ENCODE data around the gene CRTAC1.

The CRTAC1 gene

DNA sequence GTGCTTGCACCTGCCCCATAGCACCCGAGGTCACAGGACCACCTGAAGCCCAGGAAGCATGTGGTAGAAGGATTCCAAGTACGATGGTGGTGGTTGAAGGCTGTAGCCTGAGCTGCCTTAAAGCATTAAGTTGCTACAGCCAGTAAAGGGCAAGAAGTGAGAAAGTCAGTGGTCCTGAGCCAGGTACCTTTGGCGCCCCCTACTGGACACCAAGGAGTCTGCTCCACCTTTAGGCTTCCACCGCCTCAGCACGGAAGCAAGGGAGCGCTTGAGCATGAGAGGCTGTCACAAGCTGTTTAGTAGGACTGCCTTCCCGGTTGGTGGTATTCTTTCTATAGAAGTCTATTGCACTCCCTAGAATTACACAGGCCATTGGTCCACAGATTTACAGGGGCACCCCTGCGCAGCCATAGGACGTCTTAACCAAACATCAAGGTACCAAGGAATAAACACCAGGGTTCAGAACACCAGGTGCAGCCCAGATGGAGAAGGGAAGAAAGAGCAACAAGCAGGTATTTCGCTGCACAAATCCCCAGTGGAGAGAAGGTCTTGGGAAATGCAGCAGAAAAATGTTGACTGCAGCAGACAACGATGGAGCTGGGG, 2.2 kb downstream of the CRTAC1 start:
- no peak overlapping the region for H3K27ac ChIP-seq
- TF ChIP-seq ZFX (IDR thresholded peaks at IDR 0.05): no peak
- TF ChIP-seq, protein P1, sequence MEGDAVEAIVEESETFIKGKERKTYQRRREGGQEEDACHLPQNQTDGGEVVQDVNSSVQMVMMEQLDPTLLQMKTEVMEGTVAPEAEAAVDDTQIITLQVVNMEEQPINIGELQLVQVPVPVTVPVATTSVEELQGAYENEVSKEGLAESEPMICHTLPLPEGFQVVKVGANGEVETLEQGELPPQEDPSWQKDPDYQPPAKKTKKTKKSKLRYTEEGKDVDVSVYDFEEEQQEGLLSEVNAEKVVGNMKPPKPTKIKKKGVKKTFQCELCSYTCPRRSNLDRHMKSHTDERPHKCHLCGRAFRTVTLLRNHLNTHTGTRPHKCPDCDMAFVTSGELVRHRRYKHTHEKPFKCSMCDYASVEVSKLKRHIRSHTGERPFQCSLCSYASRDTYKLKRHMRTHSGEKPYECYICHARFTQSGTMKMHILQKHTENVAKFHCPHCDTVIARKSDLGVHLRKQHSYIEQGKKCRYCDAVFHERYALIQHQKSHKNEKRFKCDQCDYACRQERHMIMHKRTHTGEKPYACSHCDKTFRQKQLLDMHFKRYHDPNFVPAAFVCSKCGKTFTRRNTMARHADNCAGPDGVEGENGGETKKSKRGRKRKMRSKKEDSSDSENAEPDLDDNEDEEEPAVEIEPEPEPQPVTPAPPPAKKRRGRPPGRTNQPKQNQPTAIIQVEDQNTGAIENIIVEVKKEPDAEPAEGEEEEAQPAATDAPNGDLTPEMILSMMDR (conservative IDR thresholded peaks at IDR 0.05): peak; percentile 91

DNA sequence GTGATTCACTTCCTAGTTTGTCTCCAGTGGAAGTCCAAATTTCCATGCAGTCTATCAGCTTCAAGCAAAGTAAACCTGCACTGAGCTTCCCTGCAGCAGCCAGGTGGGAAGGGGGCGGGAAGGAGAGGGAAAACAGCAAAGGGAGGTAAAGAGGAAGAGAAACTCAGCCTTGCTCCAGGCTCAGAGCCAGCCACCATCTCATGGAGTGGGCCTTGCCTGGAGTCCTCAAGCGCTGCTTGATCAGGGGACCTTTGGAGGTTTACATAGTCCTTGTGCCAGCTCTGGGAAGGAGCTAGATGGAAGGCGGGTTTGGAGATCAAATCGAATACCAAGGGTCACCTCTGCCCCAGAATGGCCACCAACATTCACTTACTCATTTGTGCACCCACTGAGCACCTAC, 7.4 kb downstream of the CRTAC1 start:
- H3K27ac ChIP-seq: no peak overlapping the region
- TF ChIP-seq, protein P1 (conservative IDR thresholded peaks at IDR 0.05): no peak
- no peak for TF ChIP-seq ZFX (IDR thresholded peaks at IDR 0.05)

- TF ChIP-seq ZFX (IDR thresholded peaks at IDR 0.05): no peak
- TF ChIP-seq, protein P1 (conservative IDR thresholded peaks at IDR 0.05): no peak
- no peak overlapping the region for H3K27ac ChIP-seq
These were observed 9.6 kb downstream of the CRTAC1 start for GRCh38 chr10:98020784-98021183.

DNA sequence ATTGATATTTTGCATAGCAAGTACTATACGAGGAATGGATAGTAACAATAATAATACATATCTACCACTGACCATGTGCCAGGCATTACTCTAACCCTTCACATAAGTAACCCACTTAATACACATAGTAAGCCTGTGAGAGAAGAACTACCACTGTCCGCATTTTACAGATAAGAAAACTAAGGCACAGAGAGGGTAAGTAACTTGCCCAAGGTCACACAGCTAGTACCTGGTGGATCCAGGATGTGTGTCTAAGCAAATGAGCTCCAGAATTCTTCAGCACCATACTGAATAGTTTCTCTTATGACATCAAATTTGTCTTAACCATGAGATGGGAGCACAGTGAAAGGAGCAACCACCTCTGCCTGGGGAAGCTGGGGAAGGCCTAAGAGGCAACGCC, 10.2 kb downstream of the CRTAC1 start:
- no peak for TF ChIP-seq ZFX (IDR thresholded peaks at IDR 0.05)
- TF ChIP-seq, protein P1 (conservative IDR thresholded peaks at IDR 0.05): no peak

GRCh38 chr10:98019784-98020183, 10.6 kb downstream of the CRTAC1 start:
- TF ChIP-seq ZFX (IDR thresholded peaks at IDR 0.05): no peak
- TF ChIP-seq, protein P1 (conservative IDR thresholded peaks at IDR 0.05): no peak
- no peak overlapping the region for H3K27ac ChIP-seq

More for the DNA sequence above, 10.2 kb downstream of the CRTAC1 start:
- no peak overlapping the region for H3K27ac ChIP-seq

- no peak for TF ChIP-seq ZFX (IDR thresholded peaks at IDR 0.05)
- no peak overlapping the region for H3K27ac ChIP-seq
These were observed 13.5 kb downstream of the CRTAC1 start for GRCh38 chr10:98016772-98017475.

GRCh38 chr10:98013776-98014175, 16.6 kb downstream of the CRTAC1 start:
- TF ChIP-seq ZFX (IDR thresholded peaks at IDR 0.05): no peak
- TF ChIP-seq, protein P1 (conservative IDR thresholded peaks at IDR 0.05): no peak
- H3K27ac ChIP-seq: no peak overlapping the region

DNA sequence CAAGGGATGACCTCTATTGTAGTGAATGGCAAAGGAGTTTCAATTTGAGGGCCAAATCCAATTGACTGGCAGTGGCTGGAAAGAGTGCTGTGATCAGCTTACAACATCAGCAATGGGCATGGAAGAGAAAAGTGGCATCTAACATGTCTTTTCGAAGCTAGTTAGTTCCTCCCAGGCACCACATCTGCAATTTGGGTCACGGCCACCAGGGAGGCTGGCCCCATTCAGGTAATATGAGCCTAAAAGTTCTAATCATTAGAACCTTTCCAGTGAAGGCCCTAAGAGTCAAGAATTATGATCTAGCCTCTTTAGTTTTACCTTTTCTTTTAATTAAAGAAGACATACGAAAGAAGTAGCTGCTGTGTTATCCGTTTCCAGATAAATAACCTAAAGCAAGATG, 17.3 kb downstream of the CRTAC1 start:
- TF ChIP-seq, protein P1 (conservative IDR thresholded peaks at IDR 0.05): no peak; the same call in 1 of the 2 replicates
- no peak for TF ChIP-seq ZFX (IDR thresholded peaks at IDR 0.05)
- H3K27ac ChIP-seq: no peak overlapping the region
